GM04503 (cell line): ENCODE measurements around the gene AQP12B.
"Not testable (repeated sequence)": the region's sequence is repeated elsewhere in the genome, so short reads cannot be mapped to it uniquely, and the experiment has no call there.

Source experiments
- DNase-seq: peaks from one replicate; pipeline ENCODE4 v3.0.0-alpha.2; 2012; ENCODE audit warnings: low read depth

The AQP12B gene, protein sequence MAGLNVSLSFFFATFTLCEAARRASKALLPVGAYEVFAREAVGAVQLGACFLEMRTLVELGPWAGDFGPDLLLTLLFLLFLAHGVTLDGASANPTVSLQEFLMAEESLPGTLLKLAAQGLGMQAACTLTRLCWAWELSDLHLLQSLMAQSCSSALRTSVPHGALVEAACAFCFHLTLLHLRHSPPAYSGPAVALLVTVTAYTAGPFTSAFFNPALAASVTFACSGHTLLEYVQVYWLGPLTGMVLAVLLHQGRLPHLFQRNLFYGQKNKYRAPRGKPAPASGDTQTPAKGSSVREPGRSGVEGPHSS

DNA sequence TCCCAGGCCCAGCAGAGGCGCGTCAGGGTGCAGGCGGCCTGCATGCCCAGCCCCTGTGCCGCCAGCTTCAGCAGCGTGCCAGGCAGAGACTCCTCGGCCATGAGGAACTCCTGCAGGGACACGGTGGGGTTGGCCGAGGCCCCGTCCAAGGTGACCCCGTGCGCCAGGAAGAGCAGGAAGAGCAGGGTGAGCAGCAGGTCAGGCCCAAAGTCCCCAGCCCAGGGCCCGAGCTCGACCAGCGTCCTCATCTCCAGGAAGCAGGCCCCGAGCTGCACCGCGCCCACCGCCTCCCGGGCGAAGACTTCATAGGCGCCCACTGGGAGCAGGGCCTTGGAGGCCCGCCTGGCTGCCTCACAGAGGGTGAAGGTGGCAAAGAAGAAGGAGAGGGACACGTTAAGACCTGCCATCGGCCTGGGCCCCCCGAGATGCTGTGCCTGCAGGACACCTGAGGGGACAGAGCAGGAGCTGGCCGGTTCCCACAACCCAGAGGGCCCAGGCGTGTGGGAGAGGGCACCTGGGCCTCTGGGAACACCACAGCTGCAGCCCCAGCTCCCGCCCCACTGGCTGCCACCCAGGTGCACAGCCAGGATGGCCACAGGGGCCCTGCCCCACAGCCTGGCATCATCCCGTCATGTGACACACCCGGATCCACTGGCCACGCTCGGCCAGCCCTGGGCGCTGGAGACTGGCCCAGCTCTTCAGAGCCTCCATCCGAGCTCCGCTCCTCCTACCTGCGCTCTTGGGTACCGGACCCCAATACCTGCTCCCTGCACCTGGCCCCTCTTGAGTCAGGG lies at the start of gene AQP12B:
Gene AQP12B, minus strand, starts transcription at position 455 of the 794 bp plus-strand sequence. Its CDS starts 48 bp downstream, at position 407.
- DNase-seq, result not testable (repeated sequence)

DNA sequence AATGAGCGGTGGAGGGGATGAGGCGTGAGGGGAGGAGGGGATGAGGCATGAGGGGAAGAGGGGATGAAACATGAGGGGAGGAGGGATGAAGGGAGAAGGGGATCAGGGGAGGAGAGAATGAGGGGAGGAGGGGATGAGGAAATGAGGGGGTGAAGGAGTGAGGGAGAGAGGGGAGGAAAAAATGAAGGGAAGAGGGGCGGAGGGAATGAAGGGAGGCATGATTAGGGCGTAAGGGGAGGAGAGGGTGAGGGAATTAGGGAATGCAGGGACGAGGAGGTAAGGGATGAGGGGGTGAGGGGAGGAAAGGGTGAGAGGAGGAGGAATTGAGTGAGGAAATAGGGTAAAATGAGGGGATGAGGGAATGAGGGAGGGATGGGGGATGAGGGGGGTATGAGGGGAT lies 49.5 kb upstream of the AQP12B start:
- DNase-seq, result no peak

DNA sequence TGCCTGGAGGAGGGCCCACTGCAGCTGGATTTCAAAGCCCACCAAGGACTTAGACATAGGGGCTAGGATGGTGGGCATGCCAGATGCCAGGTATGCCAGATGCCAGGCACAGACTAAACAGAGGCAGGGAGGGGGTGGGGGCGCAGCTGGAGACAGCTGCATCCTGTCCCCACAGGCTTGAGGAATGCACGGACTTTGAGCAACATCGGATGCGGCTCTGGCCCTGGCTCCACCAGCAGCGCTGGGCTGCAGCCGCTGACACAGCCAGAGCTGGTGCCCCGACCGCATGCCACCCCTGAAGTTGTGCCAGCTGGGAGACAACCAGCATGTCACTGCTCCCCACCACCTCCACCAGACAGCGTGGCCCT lies 48.5 kb upstream of the AQP12B start:
- DNase-seq, result no peak

DNA sequence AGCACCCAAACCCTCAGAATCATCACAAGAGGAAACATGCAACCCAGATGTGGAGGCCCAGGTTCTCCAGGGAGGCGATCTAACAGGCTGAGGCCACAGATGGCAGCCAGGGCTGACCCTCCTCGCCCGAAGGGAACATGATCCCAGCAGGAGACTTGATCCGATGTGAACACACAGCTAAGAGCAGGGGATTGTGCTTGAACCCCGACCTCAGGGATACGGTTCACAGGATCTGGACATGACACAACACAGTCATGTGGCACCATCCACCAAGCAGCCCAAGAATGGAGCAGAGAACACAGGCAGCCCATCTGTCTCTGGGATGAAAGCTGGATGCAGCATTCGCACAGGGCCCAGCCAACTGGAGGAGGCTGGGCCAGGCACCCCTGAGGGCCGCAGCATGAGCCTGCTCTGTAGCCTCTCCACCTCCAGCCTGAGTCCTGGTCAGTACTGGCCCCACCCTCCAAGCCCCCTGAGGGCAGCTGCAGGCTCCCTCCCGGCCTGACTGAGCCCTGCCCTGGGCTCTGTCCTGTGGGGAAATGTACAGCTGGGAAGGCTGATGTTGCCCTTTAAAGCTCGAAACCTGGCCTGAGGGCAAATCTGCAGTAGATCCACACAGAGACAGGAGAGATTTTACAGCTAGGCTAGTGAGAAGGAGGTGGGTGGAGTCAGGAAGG lies 48.0 kb upstream of the AQP12B start:
- no peak for DNase-seq

DNA sequence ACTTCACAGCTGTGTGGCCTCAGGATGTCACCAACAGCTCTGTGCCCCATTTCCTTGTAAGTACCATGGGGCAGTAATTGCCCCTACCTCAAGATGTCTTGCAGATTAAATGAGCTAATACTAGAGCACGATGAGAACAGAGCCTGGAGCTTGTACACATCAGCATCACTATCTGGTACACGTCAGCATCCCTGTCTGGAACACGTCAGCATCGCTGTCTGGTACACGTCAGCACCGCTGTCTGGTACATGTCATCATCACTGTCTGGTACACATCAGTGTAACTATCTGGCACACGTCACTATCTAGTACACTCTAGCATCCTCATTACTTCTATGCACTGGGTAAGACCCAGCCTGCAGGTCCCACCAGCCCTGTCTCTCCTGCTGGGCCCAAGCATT lies 46.1 kb upstream of the AQP12B start:
- no peak for DNase-seq

DNA sequence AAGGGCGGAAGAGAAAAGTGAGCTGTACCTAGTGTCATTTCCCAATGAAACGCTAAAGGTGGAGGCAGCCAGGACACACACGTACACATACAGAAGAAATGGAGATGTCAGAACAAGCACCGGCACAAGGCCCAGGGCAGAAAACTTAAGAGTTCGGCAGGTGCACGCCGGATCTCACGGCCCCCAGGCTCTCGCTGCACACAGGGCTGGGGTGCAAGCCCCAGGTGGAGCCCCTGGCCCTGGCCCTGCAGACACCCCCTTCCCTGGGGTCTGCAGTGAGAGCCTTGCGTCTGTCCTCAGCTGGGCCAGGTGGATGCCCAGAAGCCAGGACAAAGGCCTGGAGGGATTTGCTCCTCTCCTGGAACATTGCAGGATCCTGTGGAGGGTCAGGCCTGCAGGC lies 45.7 kb upstream of the AQP12B start:
- DNase-seq, result no peak

DNA sequence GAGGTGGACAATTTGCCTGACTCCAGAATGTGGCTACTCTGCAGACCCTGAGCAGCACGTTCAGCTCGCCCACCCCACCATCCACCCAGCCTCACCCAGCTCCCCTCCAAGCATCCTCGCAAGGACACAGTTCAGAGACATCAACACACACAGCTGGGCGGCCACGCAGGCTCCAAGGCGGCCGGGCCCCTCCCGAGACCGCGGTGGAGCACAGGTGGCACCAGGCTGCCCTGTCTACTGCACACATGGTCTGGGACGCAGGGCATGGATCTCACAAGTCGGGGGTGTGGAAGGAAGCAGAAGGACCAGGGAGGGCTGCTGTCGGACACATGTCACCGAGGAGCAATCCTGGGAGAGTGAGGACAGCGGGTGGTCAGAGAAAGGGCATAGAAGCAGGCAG lies 45.2 kb upstream of the AQP12B start:
- no peak for DNase-seq

DNA sequence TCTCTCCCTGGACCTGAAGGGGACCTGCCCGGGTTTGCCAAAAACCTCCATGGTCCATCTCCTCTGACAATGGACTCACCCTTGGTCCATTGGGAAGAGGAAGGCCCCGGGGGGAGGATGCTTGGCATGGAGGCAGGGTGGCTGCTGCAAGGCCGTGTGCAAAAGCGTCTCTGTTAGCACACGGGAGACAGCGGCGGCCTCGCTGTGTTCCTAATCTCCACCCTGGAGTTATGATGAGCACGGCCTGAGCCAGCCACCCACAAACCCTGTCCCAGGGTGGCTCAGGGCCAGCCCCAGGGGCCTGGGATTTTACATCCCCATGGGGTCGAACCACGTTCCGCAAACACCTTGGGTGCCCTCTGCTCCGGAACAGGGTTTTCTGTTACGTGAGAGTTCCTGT lies 44.8 kb upstream of the AQP12B start:
- DNase-seq, result no peak

DNA sequence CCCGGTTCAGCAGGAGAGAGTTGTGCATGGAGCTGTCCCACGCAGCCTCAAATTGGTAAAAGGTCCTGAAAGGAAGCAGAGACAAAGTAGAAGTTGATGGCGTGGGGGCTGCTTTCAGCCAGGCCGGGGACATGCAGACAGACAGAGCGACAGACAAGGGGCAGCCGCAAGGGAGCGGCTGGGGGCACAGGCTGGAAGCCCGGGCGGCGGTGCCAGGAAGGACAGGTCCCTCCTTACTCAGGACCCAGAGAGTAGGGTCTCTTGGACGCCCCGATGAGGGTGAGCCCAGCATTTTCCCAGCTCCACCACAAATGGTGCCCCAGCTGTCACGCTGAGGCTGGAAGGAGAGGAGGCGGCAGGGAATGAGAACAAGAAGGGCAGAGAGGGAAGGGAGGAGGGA lies 44.2 kb upstream of the AQP12B start:
- DNase-seq, result no peak

DNA sequence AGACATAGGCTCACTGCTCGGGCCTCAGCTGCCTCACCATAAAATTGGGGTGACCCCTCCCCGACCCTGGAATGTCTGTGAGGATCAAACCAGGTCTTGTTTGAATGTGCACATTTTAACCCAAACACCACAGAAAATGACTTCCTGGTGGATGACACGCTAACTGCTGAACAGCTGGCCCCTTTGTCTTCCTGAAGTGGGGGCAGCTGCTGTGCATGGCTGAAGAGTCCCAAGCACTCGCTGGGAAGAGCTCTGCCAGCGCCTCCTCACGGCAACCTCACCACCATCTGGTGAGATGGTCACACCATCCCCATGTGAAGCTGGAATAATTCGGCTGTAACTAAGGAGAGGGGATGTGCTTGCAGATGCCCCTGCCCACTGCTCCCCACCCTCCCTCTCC lies 43.0 kb upstream of the AQP12B start:
- no peak for DNase-seq

DNA sequence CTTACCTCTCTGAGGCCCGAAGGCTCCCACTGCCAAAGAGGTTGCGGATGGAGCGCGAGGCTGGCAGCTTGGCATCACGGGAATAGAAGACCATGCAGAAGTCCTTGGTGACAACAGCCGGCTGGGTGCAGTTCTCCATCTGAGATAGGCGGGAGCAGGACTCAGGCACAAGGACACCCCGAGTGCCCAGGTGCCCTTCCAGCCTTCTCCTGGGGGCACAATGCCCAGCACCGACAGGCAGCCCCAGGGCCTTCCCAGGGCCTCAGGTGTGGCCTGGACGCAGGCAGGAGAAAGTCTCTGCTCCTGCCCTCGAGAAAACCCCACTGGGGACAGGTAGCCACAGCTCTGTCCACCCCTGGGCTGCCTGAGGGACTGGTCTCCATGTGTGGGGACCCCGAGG lies 42.6 kb upstream of the AQP12B start:
- DNase-seq, result no peak

DNA sequence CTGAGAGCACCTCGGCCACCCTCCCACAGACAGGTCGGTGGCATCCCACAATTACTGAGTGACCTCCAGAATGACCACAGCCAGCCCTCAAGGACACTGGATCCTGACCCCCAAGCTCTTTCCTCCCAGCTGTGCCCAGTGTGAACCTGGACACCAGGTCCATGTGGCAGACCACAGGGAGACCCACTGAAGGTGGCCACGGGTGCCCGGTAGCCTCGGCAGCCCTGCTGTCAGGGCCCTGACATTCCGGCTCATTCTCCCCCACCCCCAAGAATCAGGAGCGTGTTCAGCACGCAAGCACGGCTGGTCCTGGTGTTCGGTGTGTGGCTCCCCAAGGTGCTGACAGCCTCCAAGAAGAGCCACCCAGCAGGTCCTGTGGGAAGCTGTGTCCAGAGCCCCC lies 41.7 kb upstream of the AQP12B start:
- no peak for DNase-seq

DNA sequence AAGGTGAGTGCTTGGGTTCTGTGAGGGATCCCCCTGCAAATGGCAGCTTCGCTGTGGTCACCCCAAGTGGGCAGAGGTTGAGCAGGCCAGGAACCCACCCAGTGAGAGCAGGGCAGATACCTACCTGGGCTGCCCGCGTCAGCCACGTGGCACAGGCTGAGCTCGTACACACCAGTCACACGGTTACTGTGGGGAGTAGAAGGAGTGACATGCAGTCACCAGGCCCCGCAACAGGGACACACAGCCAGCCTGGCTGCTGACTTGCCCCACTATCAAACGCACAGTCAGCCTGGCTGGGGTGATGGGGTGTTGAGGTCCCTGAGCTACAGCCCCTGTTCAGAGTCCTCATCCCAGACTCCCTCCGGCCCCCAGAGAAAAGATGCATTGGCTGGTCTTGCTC lies 41.2 kb upstream of the AQP12B start:
- DNase-seq, result no peak

DNA sequence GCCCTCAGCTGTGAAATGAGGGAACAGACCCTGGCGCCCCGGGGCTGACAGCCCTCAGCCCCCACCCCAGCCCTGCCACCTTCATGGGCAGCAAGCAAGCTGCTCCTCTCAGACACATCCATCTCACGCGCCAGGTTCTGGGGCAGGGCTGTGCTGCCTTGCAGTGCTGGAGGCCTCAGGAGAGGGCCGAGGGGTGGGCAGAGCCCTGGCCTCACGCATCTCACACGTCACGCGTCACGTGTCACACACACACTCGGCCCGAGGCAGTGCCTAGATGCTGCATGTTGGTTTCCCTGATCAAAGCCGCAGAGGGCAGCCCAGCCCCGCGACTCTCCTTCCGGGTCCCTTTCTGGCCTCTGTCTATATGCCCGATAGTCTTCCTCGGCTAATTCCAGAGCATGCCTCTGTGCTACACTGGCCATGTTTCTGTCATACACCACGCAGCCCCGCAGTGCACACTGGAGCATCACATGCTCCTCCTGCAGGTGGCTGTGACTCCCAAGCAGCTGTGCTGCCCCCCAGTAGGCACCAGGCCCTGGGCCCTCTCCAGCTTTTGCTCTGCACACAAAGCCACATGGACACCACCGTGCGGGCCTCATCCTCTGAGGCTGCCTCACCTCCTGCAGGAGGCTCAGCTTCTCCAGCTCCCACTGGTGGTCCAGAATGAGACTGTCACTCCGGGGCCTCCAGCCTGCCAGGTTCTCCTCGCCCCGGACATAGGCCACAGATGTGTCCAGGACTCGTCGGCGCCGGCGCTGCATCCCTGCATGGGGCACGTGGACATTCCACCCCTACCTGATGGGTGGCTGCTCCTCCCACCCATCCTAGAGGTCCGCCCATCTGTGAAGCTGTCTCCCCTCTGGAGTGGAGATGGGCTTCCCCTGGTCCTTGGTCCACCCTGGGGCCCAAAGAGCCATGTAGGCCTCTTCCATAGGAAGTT lies 40.4 kb upstream of the AQP12B start:
- no peak for DNase-seq

DNA sequence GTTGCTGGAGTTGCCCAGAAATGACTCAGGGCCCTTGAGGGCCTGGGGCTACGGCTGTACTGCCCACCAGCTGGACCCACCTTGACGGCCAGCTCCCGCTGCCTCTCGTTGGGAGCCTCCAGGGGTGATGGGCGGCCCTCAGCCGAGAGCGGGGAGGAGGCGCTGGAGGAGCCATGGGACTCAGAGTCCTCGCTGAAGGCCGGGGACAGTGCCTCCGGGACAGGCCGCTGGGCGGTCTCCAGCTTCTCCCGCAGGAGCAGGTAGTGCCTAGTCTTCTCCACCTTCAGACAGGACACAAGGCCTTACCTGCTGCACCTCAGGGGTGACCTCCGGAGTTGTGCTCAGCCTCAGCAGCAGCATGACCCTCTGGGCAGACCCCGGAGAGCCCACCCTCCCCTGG lies 39.7 kb upstream of the AQP12B start:
- no peak for DNase-seq

DNA sequence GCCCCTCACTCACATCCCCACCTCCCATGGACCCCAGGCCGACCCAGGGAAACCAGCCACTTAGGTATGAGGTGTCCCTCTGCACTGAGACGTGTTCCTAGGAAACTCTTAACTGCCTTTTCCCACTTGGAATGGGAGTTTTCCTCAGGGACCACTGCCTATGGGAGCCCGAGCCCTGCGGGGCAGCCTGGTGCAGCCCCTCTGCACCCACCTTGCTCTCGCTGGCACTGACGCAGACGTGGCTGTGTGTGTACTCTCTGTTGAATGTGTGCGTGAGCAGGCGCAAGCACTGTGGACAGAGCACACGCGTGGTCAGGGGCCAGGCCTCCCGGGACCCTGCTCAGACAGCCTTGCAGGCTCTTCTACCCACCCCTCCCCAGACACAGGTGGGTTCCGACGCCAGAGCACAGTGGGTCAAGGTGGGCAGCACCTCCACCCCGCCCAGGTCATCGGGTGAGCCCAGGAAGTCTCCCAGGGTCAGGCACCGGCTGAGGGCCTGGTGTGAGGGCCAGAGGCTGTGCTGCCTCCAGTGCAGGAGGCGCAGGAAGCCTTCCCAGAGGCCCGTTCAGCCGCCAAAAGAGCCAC lies 39.0 kb upstream of the AQP12B start:
- no peak for DNase-seq

DNA sequence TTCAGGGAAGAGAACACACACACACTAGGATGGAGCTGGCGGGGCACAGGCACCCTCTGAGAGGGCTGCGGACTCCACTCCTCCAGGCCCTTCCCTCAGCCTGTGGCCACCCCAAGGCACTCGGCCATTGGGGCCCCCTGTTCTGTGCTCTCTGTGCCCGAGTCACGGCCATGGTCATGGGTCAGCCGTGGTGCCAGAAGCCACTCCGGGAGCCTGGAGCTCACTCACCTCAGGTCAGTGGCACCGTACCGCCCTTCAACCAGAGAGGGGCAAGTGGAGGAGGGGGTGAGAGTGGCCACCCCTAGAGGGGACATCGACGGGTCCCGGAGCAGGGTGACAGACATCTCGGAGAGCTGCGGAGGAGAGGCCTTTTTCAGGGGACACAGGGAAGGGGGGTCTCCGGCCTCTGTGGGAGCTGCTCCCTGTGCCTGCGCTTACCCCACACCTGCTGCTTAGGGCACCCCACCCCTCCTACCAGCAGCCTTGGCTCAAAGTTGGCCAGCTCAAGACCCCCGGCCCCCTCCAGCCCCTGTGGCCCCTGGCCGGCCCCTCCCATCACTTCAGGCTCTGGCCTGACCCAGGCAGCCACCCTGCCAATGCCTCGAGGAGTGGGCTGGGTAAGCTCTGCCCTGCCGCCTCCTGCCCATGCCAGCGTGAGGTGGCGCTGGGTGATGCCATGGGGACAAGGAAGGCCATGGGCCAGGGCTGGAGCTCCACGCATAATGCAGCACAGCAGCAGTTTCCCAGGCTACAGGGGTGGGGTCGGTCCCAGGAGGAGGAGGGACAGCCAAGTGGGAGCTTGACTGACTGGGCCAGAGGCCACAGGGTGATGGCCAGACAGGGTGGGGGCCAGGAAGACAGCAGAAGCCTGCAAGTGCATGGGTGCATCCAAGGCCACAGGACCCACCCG lies 38.3 kb upstream of the AQP12B start:
- no peak for DNase-seq

DNA sequence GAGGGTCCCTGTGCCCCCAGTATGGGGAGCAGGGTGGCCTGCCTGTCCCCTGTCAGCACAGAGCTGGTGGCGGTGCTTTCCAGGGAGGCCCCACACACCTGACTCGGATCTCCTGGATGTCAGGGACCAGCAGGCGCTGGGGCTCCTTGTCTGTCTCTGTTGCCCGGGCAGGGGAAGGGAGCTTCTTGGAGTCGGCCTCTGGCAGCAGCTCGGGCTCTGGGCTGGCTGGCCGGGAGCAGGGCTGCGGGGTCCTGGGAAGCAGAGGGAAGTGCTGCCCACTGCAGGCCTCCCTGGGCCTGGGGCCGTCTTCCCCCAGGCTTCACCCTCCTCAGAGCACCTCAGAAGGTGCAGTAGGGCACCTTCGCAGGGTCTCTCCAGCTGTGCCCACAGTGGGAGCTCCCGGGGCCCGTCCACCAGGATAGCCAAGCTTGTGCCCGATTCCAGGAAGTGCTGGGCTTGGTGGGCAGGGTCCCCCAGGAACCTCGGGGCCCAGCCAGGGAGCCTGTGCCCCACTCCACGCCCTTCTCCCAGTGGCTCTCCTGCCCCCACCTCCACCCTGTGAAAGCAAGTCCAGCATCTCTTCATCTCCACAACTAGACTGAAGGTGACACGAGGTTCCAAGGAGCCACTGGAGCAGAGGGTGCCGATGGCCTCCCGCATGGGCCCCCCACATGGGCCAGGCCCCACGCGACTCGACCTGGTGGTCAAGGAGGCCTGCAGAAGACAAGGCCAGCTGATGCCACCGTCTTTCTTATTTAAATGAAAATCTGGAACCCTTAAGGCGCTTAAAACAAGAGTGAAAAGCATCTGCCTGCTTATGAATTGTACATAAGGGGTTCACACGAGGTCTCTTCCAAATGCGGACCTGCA lies 37.2 kb upstream of the AQP12B start:
- no peak for DNase-seq

DNA sequence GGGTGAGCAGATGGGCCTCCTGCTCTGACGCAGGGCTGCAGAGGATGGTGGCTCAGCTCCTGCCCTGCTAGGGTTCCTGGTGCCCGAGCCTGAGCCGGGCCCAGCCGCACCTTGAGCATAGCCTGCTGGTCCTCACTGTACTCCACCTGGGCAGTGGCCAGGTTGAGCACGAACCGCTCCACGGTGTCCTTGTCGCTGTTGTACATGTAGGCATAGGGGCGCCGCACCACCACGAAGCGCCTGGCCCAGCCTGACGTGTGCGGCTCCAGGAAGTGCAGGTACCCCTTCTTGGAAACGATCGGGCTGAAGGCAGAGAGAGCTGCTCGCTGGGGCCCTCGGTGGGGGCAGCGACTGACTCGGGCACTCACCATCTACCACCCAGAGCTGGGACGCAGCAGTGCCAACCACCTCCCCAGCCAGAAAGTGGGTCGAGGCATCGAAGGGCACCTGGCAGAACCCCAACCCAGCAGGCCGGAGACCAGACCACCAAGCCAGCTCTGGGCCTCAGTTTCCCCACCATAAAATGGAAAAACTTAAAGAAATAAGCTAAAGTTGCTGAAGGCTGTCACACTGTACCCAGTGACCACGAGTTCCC lies 36.3 kb upstream of the AQP12B start:
- DNase-seq, result no peak
